ENCODE results near the gene DAAM2. TPM values are rescaled to one million over a fixed set of nuclear protein-coding genes. Genes with fewer than 3 reads are reported as not detected.

The DAAM2 gene
- polyA plus RNA-seq, 3 donors: not detected

GRCh38 chr6:39756582-39756981 lies 35.6 kb upstream of the DAAM2 start:
- H3K4me3 Mint-ChIP-seq: no peak overlapping the region
- no peak for TF ChIP-seq CTCF (IDR thresholded peaks at IDR 0.05)
- H3K9ac ChIP-seq (ENCODE audit: insufficient read depth, low read length, poor library complexity, severe bottlenecking): no peak overlapping the region
- no peak overlapping the region for H2AFZ ChIP-seq (ENCODE audit: insufficient read depth, low read depth, low read length, poor library complexity, severe bottlenecking)
- no peaks in the 10 kb centered on the region for H3K27me3 ChIP-seq (ENCODE audit: control insufficient read depth in 2 of 2, insufficient read depth in 2 of 2, low read length in 2 of 2)
- H3K4me1 ChIP-seq (ENCODE audit: control insufficient read depth in 1 of 2, insufficient read depth in 2 of 2, low read length in 2 of 2): no peaks in the 10 kb centered on the region
- H4K20me1 ChIP-seq (ENCODE audit: insufficient read depth, low read length): no peaks in the 10 kb centered on the region
- H3K4me1 Mint-ChIP-seq: no peaks in the 10 kb centered on the region
- peaks cover 0 to 6% (median 0%) of the 10 kb centered on the region in 3 donors for H3K27me3 Mint-ChIP-seq (ENCODE audit: low read depth in 3 of 3)
- no peak overlapping the region for H3K27ac ChIP-seq (ENCODE audit: low read depth in 1 of 2, low read length in 2 of 2)
- no peaks in the 10 kb centered on the region for H3K36me3 Mint-ChIP-seq
- no peak for DNase-seq
- no peak overlapping the region for H3K4me2 ChIP-seq (replicated peaks; ENCODE audit: extremely low read depth, low read length, poor library complexity, severe bottlenecking)
- 97% methylated on average over 2 of the region's 2 CpGs for WGBS (ENCODE audit: insufficient coverage)
- H3K9me3 ChIP-seq (replicated peaks in 1 of 2; ENCODE audit: control insufficient read depth in 1 of 2, insufficient read depth in 1 of 2, low read length in 2 of 2): no peaks in the 10 kb centered on the region
- H3K79me2 ChIP-seq (ENCODE audit: insufficient read depth, low read length): no peaks in the 10 kb centered on the region
- H3K9me3 Mint-ChIP-seq: peaks cover 0 to 2% (median 0%) of the 10 kb centered on the region in 7 donors
- intact Hi-C loops (cut with micrococcal nuclease): no loop called here
- H3K27ac Mint-ChIP-seq: no peak overlapping the region
- no peaks in the 10 kb centered on the region for H3K36me3 ChIP-seq (replicated peaks in 1 of 2; ENCODE audit: control insufficient read depth in 1 of 2, insufficient read depth in 2 of 2, low read length in 2 of 2)
- no peak overlapping the region for H3K4me3 ChIP-seq (replicated peaks in 1 of 3; ENCODE audit: low read depth in 2 of 3, low read length in 3 of 3)

GRCh38 chr6:39758905-39759605 lies 33.1 kb upstream of the DAAM2 start:
- no CpG with 5 or more reads among the region's 2 CpGs for WGBS (ENCODE audit: insufficient coverage)
- no peak overlapping the region for H3K9ac ChIP-seq (ENCODE audit: insufficient read depth, low read length, poor library complexity, severe bottlenecking)
- no peak overlapping the region for H3K4me3 ChIP-seq (replicated peaks in 1 of 3; ENCODE audit: low read depth in 2 of 3, low read length in 3 of 3)
- no peak overlapping the region for H3K4me2 ChIP-seq (replicated peaks; ENCODE audit: extremely low read depth, low read length, poor library complexity, severe bottlenecking)
- H3K4me1 Mint-ChIP-seq: no peaks in the 10 kb centered on the region
- no peak for DNase-seq
- no peak overlapping the region for H3K4me3 Mint-ChIP-seq
- H3K36me3 ChIP-seq (replicated peaks in 1 of 2; ENCODE audit: control insufficient read depth in 1 of 2, insufficient read depth in 2 of 2, low read length in 2 of 2): no peaks in the 10 kb centered on the region
- H3K9me3 Mint-ChIP-seq: peaks cover 0 to 8% (median 0%) of the 10 kb centered on the region in 7 donors
- H3K4me1 ChIP-seq (ENCODE audit: control insufficient read depth in 1 of 2, insufficient read depth in 2 of 2, low read length in 2 of 2): no peaks in the 10 kb centered on the region
- intact Hi-C loops (cut with micrococcal nuclease): no loop called here
- no peak overlapping the region for H3K27ac ChIP-seq (ENCODE audit: low read depth in 1 of 2, low read length in 2 of 2)
- no peaks in the 10 kb centered on the region for H3K79me2 ChIP-seq (ENCODE audit: insufficient read depth, low read length)
- H3K27me3 ChIP-seq (ENCODE audit: control insufficient read depth in 2 of 2, insufficient read depth in 2 of 2, low read length in 2 of 2): no peaks in the 10 kb centered on the region
- no peak overlapping the region for H2AFZ ChIP-seq (ENCODE audit: insufficient read depth, low read depth, low read length, poor library complexity, severe bottlenecking)
- no peak overlapping the region for H3K27ac Mint-ChIP-seq
- TF ChIP-seq CTCF (IDR thresholded peaks at IDR 0.05): no peak
- peaks cover 0 to 7% (median 0%) of the 10 kb centered on the region in 3 donors for H3K27me3 Mint-ChIP-seq (ENCODE audit: low read depth in 3 of 3)
- H3K9me3 ChIP-seq (replicated peaks in 1 of 2; ENCODE audit: control insufficient read depth in 1 of 2, insufficient read depth in 1 of 2, low read length in 2 of 2): no peaks in the 10 kb centered on the region
- no peaks in the 10 kb centered on the region for H3K36me3 Mint-ChIP-seq
- H4K20me1 ChIP-seq (ENCODE audit: insufficient read depth, low read length): no peaks in the 10 kb centered on the region

Data from CD14-positive monocyte (primary cell).